ENCODE measurements around the gene MTMR12.

- TF ChIP-seq CTCF (conservative IDR thresholded peaks at IDR 0.05; ENCODE audit: low read depth, low read length) (no peak), EZH2 (IDR thresholded peaks at IDR 0.05; ENCODE audit: low read length, unreplicated experiment) (no peak), EZH2phosphoT487 (IDR thresholded peaks at IDR 0.05; ENCODE audit: borderline replicate concordance, low read length) (no peak)
Observed at GRCh38 chr5:32207355-32207634, 105.4 kb downstream of the MTMR12 start.

Measured in PC-3 (cell line).